T47D (cell line): ENCODE results near the gene TSEN54.

Source experiments
- DNase-seq, 2 experiments: peaks; one replicate each; pipeline versions ENCODE4 v3.0.0 to v3.0.0-alpha.2; 2011 to 2012; ENCODE audit warnings: low read depth in 1 of 2, low spot score in 1 of 2
- JUND ChIP-seq: IDR thresholded peaks from 2 replicates; pipeline ENCODE4 v1.6.1; 2012; ENCODE audit warnings: low read depth
- in situ Hi-C: cut with HindIII; loops from 2 replicates; pipeline ENCODE4 v1.10.0; 2016; ENCODE audit warnings: low sequenced_read_pairs, low pct_unique_long_range_greater_than_20kb

TSEN54 gene

GRCh38 chr17:75480281-75480680 lies 36.0 kb upstream of the TSEN54 start:
- in situ Hi-C loops: no loop called here
- no peak for DNase-seq
- TF ChIP-seq JUND: no peak

GRCh38 chr17:75481194-75482068 lies 34.9 kb upstream of the TSEN54 start:
- in situ Hi-C loops: no loop called here
- no peak for TF ChIP-seq JUND
- DNase-seq: no peak

GRCh38 chr17:75482098-75482942 lies 34.0 kb upstream of the TSEN54 start:
- TF ChIP-seq JUND: no peak

GRCh38 chr17:75485688-75486087 lies 30.6 kb upstream of the TSEN54 start:
- in situ Hi-C loops: no loop called here
- no peak for TF ChIP-seq JUND
- DNase-seq: no peak

More at GRCh38 chr17:75482098-75482942, 34.0 kb upstream of the TSEN54 start:
- no peak for DNase-seq
- in situ Hi-C loops: no loop called here

GRCh38 chr17:75486151-75486550 lies 30.2 kb upstream of the TSEN54 start:
- TF ChIP-seq JUND: no peak
- in situ Hi-C loops: no loop called here
- no peak for DNase-seq

- no peak for TF ChIP-seq JUND
- peak in 1 of 2 experiments; percentile 41 for DNase-seq
- in situ Hi-C loops: no loop called here
Measured at GRCh38 chr17:75486951-75487350, 29.4 kb upstream of the TSEN54 start.

GRCh38 chr17:75487351-75488070 lies 28.8 kb upstream of the TSEN54 start:
- no peak for TF ChIP-seq JUND
- DNase-seq: peak in 1 of 2 experiments; percentile 36
- in situ Hi-C loops: no loop called here

- no peak for TF ChIP-seq JUND
- no peak for DNase-seq
- in situ Hi-C loops: no loop called here
Measured at GRCh38 chr17:75488693-75489510, 27.4 kb upstream of the TSEN54 start.

GRCh38 chr17:75489511-75489955 lies 26.8 kb upstream of the TSEN54 start:
- TF ChIP-seq JUND: no peak
- no peak for DNase-seq
- in situ Hi-C loops: no loop called here

- in situ Hi-C loops: no loop called here
- no peak for DNase-seq
- no peak for TF ChIP-seq JUND
Measured at GRCh38 chr17:75490173-75490743, 26.1 kb upstream of the TSEN54 start.

GRCh38 chr17:75490953-75491649 lies 25.2 kb upstream of the TSEN54 start:
- in situ Hi-C loops: no loop called here
- DNase-seq: no peak
- no peak for TF ChIP-seq JUND
